ENCODE measurements around the gene CCDC200.
A peak's percentile ranks its signal among the peaks of the same experiment; 100 is the strongest.
"Not testable (repeated sequence)": the region's sequence is repeated elsewhere in the genome, so short reads cannot be mapped to it uniquely, and the experiment has no call there.

CCDC200 gene

DNA sequence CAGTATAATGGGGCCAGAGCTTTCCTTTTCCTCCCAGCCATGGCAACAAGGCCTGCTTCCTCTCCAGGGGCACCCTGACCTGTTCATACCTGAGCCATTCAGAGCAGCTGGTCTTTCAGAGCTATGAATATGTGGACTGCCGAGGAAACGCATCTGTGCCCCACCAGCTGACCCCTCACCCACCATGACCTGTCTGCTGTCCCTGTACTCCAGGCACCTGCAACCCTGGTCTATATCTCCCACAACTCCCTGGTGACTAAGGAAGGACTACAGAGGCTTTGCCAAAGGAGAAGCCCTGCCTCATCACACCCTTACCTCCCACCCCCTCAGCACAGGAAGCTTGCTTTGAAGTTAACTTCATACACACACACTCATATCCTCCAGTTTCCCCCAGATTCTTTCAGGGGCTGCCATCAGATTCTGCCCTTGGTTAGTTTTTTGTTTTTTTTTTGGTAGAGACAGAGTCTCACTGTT, 10.8 kb downstream of the CCDC200 start:
- intact Hi-C loops (cut with DNase I), result no loop called here
- DNase-seq, result peak in 3 of 42 donors; percentile 10 to 28 (median 21)

DNA sequence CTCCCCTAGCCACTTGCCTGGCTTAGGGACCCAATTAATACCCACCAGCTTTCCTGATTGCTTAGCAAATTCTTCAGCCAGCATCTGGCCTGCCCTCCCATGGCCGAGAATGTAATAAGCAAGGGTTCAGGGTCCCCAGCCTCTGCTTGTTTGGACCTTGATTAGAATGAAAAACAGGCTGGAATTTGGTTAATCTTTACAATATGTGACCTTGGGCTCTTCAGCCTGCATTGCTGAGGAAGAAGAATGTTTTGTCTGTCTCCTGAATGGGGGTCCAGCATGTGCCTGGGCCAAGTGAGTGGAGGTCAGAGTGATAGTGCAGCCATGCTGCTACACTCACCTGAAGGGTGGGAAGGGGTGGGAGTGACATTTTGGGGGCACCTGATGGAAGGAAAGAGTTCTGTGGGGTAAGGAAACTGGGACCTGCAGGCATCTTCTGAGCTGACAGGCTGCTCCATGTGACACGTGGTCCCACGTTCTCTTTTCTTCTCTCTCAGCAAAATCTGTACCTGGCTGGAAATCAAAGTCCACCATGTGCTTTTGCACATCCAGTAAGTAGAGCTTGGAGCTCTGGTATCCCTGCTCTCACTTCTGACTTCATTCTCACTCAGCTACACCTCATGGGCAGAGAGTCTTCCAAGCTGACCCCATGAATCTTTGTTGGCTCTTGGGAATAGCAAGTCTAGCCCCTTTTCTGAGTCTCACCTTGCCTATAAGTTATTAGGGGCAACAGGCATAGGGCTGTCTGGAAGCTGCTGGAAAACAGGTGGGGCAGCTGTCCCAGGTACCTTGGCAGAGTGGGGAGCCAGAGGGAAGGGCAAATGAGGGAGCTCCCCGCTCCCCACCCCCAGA, 11.4 kb downstream of the CCDC200 start:
- DNase-seq, result peak in 3 of 42 donors; percentile 7 to 22 (median 13)
- intact Hi-C loops (cut with DNase I), result no loop called here

DNA sequence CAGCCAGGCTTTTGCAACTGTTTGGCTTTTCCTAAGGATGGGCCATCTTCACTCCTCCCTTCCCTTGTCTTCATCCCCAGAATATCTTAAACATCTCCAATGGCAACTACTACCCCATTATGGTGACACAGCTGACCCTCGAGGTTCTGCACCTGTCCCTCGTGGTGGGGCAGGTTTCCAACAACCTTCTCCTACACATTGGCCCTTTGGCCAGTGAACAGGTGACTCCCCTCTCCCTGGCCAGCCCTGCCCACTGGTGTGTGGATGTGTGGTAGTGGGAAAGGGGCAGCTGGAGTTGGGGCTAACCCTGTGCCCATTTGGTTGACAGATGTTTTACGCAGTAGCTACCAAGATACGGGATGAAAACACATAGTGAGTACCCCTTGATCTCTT, 12.1 kb downstream of the CCDC200 start:
- intact Hi-C loops (cut with DNase I), result no loop called here

DNA sequence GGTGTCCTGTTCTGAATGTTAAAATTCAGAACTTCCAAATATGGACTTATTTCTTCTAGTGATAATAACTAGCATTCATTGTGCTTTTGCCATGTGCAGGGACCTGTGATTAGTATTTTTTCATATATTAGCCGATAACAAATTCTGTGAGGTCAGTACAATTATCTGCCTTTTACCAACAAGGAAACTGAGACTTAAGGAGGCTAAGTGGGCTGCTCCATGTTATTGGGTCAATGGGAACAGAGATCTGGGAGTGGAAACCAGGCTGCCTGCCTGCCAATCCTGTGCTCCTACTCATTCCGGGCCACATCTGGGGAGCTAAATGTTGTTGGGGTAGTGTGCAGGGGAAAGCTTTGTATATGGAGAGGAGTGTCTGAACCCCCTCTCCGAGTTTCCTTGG, 13.1 kb downstream of the CCDC200 start:
- intact Hi-C loops (cut with DNase I), result no loop called here
- peak in 1 of 42 donors; percentile 8 for DNase-seq

More for the DNA sequence above, 12.1 kb downstream of the CCDC200 start:
- peak in 3 of 42 donors; percentile 11 to 31 (median 29) for DNase-seq

DNA sequence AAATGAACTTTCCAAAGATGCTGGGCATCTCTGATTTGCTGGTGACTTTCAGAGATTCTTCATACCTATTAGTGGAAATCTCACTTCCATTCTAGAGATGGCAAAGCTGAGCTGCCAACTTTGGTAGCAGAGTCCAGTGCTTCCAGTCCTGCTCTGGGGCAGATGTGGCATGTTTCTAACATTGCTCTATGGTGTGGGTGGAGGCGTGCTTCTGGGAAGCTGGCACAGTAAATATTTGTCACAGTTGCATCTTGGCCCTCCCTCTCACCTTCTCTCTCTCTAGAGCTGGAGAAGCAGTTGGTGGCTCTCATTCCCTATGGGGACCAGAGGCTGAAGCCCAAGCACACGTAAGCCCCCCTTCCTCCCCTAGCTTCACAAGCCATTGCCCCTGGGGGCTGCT, 14.9 kb downstream of the CCDC200 start:
- intact Hi-C loops (cut with DNase I), result no loop called here
- no peak for DNase-seq

DNA sequence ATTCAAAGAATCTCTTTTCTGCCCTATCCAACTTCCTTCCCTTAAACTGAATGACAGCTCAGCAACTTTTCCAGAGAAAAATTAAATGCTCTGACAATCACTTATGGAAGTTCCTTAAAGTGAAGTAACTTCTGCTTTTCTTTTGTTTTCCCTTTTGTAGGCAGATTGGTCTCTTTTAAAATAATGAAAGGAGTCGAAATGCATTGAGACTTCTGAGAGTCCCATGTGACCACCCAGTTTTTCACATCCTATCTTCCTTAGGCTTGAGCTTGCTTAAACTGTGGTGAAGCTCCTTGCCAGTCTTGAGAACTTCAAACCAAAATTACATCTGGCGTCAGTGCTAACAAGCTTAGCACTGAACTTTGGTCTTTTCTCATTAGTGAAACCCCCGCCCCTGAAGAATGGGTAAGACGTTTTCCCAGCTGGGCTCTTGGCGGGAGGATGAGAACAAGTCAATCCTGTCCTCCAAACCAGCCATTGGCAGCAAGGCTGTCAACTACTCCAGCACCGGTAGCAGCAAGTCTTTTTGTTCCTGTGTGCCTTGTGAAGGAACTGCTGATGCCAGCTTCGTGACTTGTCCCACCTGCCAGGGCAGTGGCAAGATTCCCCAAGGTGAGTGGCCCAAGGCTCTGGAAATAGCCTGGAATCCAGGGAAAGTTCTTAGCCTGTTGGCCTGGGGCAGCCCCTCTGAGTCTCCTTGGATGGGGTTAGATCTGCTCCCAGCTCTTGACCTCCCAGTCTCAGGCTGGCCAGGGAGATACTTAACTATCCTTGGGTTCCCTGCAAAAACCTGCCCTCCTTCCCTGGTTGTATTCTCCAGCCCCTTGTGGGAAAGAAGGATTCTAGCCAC, 15.6 kb downstream of the CCDC200 start:
- intact Hi-C loops (cut with DNase I), result no loop called here
- DNase-seq, result peak in 2 of 42 donors; percentile 21 to 39

DNA sequence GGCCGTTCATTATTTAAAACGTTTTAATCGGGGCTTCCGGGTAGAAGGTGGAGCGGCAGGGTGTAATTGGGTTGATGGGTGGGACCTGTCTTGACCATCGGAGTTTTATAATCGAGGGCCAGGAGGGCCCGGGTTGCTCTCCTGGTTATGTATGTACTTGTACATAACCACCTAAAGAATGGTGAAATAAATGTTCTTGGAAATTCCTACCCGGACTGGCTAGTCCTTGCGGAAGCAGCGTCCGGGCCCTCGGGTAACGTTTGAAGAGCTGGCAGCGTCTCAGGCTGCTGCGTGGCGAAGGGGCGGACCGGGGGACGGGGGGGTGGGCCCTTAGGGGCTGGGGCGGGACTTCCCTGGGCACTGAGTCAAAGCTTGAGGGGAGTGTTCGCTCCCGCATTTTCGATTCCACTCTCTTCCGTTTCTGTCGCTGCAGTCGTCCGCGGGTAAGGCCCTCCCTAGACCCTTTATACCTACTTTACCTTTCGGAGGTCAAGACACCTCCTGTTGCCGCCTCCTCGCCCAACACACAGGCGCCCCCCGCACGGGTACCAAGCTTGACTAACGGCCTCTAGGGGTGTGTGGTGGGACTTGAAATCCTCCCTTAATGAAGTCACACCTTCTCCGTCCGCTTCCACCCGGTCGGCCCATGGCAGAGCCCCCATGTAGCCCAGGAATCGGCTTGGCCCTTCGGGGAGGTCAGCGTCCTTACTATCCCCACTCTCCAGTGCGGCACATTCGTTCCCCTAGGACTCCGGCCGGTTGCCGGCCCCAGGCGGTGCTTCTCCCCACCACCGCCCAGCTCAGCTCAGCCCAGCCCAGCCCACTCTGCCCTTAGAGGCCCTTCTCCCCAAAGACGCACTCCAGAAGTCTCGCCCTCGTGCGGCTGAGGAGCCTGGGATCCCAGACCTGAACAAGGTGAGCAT, 16.7 kb downstream of the CCDC200 start, which contains the start of gene TMEM106A:
Gene TMEM106A (plus strand): TSS at position 396 of the 923 bp plus-strand sequence. CDS start 1,167 bp downstream, outside the sequence.
- intact Hi-C loops (cut with DNase I), result no loop called here
- DNase-seq, result peak in 40 of 42 donors; percentile 3 to 70 (median 40)

DNA sequence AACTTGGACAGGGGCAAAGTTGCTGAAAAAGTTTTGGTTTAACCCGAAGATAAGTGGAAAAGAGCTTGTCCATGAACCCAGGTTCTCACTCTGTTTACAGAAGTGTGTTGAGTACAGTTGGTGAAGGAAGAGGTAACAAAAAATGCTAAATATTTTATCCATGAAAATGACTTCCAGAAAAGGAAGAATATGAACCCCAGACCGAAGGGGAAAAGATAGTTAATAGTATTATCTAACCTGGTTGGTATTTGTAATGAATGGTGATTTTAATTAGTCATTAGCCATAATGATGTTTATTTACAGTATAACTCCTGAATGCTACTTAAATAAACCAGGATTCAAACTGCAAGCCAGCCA, 17.3 kb downstream of the CCDC200 start:
- DNase-seq, result no peak

DNA sequence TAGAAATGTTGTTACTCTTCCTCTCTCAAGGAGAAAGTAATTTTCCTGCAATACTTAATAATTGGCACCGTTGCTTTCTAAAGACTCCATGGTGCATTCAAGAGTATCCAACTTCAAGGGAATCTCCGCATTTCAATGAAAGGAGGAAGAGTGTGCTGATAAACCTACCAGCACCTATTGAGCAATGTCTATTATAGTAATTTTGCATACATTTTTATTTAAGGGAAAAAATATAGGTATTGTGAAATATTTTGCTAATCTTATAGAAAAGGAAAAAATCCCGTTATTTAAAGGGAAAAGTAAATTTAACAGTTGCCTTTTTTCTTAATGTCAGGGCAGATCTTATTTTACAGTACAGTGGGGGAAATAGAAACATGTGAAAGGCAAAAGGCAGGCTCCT, 17.8 kb downstream of the CCDC200 start:
- intact Hi-C loops (cut with DNase I), result no loop called here
- DNase-seq, result no peak

More for the DNA sequence above, 17.3 kb downstream of the CCDC200 start:
- intact Hi-C loops (cut with DNase I), result no loop called here

DNA sequence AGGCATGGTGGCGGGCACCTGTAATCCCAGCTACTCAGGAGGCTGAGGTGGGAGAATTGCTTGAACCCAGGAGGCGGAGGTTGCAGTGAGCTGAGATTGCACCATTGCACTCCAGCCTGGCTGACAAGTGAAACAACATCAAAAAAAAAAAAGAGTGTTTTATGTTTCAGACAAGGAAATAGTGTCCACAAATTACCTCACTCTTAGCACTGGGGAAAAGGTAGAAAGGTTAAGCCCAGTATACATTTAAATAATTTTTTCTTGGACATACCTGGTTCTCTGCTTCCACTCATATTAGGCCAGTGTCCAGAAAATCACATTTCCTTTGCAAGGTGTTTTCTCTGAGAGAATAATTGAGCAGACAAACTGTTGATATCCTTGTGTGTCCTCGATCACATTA, 25.4 kb downstream of the CCDC200 start:
- DNase-seq; intact Hi-C loops (cut with DNase I): not testable (repeated sequence)

DNA sequence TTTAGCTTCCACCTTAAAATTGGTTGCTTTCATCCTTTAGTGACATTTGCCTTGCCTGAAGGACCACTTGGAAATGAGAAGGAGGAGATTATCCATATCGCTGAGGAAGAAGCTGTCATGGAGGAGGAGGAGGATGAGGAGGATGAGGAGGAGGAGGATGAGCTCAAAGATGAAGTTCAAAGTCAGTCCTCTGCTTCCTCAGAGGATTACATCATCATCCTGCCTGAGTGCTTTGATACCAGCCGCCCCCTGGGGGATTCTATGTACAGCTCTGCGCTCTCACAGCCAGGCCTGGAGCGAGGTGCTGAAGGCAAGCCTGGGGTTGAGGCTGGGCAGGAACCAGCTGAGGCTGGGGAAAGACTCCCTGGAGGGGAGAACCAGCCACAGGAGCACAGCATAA, 28.3 kb downstream of the CCDC200 start:
- intact Hi-C loops (cut with DNase I), result no loop called here
- peak in 27 of 42 donors; percentile 4 to 71 (median 29) for DNase-seq

DNA sequence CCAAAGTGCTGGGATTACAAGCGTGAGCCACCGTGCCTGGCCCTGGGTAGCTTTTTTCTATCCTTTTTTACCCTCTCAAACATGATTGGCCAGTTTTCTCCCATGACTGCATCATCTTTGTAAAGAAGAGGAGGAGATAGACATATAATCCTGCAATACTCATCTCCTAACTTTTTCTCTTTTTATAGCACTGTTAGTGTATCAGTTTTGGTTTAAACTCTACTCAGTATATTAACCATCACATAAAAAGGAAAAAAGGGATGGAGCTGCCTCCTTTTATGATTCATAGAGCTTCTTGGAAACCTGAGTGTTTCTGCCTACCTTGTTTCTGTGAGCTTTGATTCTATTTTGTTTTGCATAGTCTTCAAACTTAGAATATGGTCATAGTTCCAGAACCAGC, 28.8 kb downstream of the CCDC200 start:
- intact Hi-C loops (cut with DNase I), result no loop called here
- no peak for DNase-seq

DNA sequence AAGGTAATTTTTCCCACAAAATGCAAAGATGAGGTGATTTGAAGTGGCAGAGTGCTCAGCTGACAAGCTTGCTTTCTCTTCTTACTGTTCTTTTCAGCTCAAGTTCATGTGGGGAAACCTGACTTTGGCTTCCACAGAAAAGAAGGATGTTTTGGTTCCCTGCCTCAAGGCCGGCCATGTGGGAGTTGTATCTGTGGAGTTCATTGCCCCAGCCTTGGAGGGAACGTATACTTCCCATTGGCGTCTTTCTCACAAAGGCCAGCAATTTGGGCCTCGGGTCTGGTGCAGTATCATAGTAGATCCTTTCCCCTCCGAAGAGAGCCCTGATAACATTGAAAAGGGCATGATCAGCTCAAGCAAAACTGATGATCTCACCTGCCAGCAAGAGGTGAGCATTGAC, 35.2 kb downstream of the CCDC200 start:
- intact Hi-C loops (cut with DNase I), result no loop called here
- no peak for DNase-seq

DNA sequence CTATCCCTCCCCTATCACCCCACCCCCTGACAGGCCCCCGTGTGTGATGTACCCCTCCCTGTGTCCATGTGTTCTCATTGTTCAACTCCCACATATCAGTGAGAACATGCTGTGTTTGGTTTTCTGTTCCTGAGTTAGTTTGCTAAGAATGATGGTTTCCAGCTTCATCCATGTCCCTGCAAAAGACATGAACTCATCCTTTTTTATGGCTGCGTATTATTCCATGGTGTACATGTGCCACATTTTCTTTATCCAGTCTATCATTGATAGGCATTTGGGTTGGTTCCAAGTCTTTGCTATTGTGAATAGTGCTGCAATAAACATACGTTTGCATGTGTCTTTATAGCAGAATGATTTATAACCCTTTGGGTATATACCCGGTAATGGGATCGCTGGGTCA, 41.8 kb downstream of the CCDC200 start:
- DNase-seq; intact Hi-C loops (cut with DNase I): not testable (repeated sequence)

DNA sequence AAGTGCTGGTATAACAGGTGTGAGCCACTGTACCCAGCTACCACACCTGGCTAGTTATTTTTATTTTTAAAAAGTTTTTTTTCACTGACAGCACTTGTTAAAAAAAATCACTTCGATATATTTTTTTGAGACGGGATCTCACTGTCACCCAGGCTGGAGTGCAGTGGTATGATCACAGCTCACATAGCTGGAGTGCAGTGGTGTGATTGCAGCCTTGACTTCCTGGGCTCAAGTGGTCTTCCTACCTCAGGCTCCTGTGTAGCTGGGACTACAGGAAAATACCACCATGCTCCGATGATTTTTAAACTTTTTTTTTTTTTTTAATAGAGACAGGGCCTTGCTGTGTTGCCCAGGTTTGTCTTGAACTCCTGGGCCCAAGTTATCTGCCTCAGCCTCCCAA, 44.5 kb downstream of the CCDC200 start:
- intact Hi-C loops (cut with DNase I), result no loop called here
- DNase-seq, result no peak

DNA sequence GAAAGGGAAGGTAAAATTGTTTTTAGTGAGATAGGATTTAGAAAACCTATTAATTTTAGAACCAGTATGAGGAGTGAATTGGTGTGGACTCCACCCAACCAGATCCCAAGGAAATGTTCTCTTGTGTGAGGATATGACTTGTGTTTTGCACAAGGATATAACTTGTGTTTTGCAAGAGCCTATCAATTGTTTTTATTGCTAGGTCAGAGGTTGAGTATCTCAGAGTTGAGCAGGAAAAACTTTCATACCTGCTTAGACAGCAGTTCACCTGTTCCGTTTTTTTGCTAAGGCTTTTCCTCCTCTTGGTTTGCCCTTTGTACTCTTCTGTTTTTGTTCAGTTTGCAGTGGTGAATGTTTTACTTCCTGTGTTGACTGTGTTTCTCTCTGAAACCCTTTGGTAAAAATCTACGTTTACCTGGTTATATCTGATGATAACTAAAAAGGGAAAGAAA, 52.3 kb downstream of the CCDC200 start:
- intact Hi-C loops (cut with DNase I), result no loop called here
- no peak for DNase-seq

DNA sequence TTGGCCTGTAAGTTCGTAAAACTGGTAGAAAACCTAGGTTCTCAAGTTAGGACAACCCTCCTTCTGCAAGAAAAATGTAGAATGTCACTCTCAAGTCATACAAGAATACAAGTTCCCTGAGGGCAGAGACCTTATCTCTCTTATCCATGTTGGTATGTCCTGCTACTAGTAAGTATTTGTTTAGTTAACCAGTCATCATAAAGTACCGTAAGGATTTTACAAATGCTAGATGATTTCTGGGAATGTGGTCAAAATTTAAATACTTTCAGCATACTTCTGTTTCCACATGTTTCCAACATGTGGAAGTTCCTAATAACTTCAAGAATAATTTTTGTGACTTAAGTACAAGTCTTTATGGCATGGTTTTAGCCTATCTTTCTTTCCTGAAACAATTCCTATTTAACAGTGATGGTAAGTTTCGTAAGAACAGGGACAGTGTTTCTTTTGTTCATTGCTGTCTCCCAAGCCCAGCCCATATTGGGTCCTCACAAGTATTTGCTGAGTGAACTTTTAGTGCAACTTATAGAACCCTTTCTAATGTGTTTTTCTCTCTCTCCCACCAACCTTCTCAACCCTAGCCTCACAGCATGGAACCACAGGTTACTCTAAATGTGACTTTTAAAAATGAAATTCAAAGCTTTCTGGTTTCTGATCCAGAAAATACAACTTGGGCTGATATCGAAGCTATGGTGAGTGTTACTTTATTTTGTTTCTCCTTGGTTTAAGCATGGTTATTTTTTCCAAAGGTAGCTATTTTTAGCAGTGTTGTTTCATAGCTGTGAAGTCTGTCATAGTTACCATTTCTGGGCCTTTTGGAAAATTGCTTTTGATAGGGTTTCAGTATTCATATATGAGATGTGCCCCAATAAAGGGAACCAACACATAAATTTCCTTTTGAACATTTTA, 53.0 kb downstream of the CCDC200 start:
- intact Hi-C loops (cut with DNase I), result no loop called here

More for the DNA sequence above, 53.0 kb downstream of the CCDC200 start:
- DNase-seq, result no peak
